GM18907 (cell line): ENCODE measurements around the gene DPH1.

Experiments
- ATAC-seq: cut with Tn5 transposase; IDR thresholded peaks from one replicate; pipeline ENCODE4 v1.9.1; 2021; ENCODE audit warnings: mild to moderate bottlenecking, moderate library complexity; ENCODE audit not compliant: unreplicated experiment

DPH1 gene

DNA sequence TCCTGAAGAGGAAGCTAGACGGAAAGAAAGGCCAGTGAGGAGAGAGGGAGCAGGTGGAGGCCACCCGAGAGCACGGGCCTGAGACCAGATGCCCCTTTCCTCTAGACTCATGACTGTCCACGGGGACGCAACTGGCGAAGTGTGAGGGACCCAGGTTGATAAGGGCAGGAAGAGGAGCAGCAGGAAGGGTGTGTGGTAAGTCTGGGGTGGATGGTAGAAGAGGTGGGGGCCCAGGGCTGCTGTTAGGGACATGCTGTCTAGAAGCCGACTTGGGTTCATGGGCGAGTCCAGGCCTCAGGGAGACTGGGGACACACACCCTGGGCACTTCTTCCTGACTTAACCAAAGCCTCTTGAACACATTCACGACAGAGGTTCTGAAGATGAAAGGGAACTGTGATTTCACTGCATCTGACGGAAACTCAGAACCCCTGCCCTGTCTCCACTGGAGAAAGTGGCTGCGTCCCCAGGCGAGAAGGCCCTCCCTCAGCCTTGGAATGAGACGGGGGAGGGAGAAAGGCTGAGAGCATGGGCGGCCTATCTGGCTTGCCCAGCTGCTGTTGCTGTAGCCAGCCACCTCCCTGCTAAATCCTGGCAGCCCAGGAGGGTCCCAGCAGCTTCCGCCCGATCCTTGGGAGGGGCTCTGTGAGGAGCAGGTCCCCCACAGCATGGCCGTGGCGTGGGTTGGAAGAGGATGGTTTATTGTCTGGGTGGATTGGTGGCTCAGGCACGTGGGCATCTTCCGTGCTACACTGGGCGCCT, 30.9 kb downstream of the DPH1 start:
- ATAC-seq, result no peak

DNA sequence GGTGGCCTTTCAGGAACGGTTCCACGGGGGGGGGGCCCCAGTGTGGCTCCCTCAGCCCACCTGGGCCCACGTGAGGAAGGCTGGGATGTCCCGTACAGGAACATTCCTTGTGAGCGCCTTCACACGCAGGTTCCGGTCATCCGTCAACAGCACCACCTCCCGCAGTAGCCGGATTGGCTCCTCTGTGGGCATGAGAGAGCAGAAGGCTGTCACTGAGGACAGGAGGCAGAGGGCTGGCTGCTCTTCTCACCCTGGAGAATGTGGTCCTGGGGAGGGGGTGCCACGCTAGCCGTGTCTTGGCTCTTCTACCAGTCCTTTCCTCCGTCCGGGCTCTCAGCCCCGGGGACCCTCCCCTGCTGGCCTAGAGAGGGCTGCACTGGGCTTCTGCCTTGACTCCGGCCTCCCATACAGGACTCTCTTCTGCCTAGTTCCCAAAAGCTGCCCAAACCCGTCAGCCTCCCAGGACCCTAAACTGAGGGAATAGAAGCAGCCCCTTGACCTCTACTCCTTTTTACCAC, 31.5 kb downstream of the DPH1 start:
- ATAC-seq, result no peak

DNA sequence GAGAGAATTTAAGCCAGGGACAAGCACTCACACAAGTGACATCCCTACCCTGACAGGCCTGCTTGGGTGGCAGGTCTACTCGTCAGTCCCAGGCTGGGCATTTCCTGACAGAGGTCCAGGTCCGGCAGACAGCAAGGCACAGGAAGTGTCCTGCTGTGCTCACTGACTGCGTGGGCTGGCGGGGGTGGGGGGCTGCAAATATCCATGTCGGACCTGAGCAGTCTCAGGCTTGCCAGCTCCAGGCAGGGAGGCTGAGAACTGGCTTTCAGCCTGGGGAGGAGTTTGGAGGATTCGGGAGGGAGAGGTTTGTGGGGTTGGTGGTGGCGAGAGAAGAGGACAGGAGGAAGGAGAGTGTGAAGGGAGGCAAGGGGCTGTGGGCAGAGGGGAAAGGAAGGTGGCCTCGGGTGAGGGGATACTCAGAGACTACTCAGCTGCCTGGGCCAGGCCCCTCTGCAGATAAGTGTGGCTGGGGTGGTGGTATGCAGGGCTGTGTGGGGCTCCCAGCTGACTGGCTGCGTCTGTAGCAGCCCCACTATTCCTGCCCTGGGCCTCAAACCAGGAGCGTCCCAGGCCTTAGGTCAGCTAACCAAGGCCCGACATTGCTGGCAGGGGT, 32.7 kb downstream of the DPH1 start:
- no peak for ATAC-seq

DNA sequence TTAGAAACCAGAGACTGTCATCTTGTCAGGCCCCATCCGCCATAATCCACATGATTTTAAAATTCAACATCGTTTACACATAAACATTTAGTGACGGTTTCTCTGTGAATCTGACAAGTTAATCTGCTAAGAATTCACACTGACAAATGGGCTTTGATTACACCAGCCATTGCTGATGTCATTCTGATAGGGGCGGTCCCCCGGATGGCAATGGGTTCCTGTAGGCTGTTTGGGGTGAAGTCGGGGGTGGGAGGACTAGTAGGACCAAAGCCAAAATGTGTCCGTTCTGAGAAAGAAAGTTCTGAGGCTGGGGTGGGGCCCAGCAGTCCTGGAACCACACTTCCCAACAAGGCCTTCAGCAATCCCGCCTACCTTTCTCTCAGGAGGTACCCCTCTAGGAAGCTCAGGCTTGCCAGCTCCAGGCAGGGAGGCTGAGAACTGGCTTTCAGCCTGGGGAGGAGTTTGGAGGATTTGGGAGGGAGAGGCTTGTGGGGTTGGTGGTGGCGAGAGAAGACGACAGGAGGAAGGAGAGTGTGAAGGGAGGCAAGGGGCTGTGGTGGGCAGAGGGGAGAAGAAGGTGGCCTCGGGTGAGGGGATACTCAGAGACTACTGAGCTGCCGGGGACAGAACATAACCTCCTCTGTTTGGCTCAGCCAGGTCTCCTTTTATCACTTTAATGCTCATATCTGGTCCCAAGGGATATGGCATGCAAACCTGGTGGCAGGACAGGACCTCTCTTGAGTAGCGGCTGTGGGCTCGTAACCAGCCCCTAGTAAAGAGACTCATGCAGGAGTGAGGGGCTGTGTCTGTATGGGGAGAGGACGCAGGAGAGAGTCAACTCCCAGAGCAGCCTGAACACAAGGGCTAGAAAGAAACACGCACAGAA, 33.6 kb downstream of the DPH1 start:
- ATAC-seq, result no peak

DNA sequence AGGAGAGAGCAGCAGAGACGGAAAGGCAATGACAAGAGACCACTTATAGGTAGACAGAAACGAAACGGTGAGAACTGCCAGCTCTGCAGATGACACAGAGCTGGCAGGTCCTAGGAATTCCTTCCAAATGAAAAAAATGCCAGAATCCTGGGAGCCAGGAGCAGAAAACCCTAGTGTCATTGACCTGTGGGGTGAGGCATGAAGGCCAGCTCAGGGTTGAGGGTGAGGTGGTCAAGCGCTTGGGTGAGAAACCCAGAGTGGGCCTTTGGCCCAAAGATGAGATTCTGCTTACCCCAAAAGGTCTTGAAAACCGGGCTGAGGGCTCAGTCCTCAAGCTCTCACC, 34.2 kb downstream of the DPH1 start:
- no peak for ATAC-seq

DNA sequence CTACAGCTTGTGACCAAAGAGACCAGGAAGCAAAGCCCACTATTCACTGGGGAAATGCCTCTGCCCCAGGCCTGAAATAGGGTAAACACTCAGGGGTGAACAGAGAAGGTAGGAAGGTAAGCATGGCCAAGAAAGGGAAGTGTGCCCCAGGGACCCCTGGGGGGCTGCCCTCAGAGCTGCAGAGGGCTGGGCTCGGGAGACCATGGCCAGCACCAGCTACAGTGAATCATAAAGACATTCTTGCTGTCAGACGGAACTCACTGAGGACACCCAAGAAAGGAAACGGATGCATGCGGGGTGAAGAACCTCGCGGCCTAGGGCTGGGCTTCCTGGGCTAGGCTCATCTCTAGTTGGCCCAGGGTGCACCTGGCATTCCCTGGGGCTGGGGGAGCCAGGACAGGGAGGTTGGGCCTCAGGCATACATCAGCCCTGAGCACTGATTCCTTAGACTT, 34.6 kb downstream of the DPH1 start:
- no peak for ATAC-seq

DNA sequence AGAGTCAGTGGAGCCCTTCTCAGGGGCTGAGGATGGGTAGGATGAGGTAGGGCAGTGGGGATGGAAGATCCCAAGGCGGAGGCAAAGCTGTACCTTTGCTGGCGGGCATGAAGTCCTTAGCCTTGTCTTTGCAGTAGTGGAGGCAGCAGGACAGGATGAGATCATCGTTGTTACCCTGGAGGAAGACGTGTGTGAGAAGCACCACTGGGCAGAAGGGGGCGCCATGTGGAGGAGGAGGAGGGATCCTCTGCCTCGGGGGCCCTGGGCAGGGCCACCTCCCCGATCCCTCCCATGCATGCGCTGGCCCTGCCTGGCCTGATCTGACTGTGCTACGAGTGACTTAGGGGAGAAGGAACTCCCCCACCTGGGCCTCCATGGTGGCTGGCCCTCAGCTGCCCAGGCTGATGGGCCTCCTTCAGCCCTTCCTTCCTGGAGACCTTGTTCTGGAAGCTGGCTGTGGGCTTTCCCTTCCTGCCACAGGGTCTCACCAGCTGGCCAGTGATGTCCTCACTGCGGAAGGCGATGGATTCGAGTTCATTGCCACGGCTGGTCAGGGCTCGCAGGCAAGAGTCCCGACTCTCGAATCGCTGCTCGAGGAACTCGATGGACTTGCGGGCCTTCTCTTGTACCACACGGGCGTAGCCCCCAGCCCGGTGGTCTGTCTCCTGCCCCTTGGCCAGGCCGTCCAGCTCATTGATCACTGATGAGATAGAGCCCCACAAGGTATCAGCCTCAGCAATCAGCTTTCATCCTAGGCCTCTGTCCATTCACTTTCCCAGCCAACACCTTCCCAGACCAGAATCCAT, 35.2 kb downstream of the DPH1 start:
- ATAC-seq, result no peak

DNA sequence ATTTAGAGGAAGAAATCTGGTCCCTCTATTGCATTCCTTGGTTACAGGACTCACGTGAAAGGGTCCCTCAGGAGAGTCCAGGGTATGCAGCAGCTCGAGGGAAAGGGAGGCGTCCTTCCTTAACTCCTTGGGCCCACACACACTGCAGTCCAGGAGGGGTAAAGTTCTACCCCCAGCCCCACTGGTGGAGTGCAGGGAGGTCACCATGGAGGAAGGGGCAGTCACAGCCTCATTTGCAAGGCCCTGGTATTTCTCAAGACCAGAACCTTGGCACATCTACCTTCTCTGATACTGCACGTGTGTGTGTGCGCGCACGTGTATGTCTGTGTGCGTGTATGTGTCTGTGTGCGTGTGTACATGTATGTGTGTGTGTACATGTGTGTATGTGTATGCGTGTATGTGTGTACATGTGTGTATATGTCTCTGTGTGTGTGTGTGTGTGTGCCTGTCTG, 36.0 kb downstream of the DPH1 start:
- no peak for ATAC-seq

DNA sequence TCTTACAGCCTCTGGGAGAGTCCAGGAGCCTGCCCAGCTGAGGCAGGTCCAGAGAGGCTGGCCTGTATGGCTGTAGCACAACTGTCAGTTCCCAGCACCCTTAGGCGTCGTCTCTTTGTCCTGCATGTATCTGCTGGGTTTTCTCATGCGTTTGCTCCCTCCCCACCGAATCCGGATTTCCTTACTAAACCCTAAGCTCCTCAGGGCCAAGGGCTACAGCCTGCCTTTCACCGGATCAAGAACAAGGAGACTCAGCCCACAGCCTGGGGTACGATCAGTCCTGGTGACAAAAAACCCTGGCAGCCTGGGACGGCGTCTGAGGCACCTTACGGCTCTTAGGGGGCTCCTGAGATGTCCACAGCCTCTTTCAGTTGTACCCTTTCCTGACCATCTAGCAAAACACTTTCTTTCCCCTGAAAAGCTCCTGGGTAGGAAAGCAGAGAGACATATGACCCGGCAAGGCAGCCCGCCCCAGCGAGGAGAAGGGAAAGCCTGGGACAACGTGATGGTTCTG, 37.2 kb downstream of the DPH1 start:
- no peak for ATAC-seq

DNA sequence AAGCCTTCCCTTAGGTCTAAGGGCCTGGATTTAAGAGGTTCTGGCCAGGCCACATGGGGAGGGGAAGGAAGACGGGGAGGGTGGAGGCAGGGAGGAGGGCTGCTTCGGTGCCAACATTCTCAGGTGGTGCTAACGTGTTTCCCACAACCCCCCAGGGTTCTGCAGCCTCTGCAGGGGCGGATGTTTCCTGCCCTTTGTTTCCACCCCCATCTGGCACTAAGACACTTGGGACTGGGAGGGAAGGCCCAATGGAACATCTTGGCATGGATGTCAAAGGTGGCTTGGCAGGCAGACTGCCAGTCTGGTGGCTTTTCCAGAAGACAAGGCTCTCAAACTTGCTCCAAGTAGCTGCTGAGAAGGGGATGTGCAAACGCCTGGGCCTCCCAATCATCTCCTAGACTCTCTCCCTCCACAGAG, 37.7 kb downstream of the DPH1 start:
- ATAC-seq, result no peak

DNA sequence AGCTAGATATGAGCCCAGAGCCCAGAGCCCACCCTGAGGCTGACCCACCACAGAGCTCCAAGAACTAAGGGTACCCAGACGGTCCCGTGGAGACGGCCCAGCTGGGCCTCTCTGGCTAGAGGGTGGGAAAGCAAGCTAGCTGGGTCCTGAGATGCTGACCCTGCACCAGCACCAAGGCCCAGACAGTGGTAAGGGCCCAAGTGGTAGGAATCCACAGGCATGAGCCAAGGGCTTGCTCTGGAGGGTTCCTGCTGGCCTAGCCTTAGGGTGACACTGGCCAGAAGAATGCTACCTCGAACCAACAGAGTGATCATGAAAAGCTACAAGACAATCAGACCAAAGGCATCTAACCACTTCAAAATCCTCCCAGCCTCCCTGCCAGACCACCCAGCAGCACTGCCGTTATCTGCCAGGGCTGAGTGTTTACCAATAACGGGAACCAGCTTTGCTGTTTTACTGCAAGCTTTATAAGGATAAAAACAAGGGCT, 38.1 kb downstream of the DPH1 start:
- no peak for ATAC-seq

DNA sequence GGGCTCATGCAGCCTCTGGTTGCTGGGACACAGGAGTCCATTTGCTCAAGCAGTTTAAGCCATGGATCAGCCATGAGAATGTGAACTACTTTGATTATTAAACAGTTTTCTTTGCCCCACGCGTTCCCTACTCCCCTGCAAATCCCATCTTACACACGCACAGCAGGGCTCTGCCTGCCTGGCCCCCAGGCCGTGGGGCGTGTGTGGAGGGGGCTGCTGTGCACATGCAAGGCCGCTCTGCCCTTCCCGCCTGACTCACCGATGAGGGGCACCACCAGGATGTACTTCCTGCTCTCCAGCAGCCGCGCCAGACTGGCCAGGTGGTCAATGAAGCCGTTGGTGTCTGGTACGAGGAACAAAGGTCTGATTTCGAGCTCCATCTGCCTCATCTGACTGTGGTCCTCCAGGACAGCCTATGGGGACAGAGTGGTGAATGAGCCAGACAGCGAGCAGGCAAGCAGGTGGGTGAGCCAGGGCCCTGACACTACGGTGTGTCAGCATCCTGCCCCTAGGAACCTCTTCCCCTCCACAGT, 38.6 kb downstream of the DPH1 start:
- ATAC-seq, result no peak

DNA sequence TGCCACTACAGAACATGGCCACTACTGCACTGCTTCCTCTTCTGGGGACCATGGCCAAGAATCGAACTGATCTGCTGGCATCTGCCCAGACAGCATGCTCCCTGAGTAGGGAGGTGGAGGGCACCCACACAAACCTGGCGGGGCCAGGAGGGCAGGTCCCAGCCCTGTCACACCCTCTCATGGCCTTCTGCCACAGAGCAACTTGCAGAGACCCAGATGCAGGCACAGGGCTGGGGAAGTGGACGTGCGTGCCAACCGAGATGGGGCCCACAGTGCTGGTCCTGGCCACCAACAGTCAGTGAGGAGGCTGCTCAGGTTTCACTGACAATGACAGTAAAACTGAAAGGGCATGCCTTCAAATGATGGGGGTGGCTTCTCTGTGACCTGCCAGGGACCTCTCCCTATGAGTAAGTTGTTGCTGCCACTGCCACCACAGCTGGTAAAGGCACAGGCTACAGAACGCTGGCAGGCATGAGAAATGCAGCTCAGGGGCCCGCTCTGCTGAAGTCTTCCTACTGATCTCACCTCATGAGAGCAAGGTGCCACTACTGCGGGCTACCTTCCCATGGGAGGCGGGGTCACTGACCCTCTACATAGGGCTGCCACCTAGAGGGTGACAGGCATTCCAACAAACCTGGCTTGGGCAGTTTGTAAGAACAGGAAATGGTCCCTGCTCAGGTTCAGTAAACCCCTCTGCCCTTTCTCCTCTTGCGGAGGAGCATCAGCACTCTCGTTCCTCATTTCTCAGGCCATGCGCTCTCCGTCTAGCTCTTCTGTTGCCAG, 40.5 kb downstream of the DPH1 start:
- peak; percentile 81 for ATAC-seq

DNA sequence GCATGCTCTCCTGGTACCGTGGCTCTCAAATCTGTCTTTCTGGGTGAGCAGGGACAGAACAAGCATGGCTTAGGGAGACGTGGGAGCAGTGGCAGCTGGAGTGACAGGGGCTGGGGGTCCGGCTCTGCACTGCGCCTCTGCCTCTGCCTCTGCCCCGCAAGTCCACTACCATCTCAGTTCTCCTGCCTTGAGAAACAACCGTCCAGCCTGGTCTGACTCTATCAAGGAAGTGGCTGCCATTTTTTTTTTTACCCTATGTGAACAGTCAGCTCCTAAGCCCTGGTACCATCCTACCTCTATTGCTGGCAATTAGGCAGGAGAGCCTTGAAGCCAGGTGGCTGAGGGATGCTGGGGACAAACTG, 41.1 kb downstream of the DPH1 start:
- no peak for ATAC-seq

DNA sequence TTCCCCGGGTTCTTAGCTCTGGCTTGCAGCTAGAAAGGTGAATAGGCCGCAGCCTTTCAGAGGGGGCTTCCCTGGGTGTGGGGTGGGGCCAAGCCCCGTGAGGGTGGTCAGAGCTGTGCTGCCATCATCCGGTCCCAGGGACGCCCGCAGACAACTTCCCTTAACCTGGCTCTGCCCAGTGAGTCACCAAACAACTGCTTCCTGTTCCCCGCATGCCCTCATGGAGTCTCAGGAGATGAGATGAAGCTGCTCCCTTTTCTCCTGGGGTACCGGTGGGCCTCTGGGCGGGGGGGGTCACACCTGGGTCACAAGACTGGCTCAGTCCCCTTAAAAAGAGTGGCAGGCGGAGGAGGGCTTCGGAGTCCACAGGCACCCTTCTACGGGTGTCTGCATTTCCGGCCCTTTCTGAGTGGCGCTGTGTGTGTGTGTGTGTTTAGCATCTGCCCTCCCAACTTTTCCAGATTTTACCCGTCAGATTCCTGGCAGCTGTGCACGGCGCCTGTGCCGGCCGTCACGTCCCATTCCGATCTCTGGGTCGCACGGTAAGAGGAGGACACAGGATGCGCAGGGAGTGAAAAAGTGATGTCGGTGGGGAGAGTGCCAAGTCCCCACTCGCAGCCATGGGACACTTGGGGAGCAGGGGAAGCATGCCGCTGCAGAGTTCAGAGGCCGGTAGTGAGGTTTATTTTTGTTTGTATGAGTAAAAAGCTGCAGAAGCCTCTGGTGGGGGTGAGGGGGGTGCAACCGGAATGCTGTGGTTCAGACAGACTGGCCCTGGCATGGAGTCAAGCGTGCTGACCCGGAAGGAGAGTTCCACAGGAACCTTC, 41.7 kb downstream of the DPH1 start:
- no peak for ATAC-seq

DNA sequence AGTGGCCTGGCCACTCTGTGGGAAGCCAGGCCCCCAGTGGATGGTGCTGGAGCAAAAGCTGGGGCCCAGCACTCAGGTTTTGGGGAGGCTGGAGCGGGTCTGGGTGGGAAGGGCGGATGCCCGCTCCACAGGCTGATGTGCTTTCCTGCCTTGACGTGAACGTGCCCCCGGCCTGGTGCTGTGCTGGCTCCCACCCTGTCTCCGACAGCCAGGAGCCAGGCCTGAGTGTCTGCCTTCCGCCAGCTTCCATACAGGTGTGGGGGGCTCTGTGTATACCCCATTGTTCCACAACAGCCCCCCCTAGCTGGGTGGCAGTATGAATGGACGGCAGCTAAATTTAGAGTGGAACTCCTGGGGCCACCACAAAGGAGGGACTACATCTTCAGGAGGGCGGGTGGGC, 45.0 kb downstream of the DPH1 start:
- ATAC-seq, result no peak

DNA sequence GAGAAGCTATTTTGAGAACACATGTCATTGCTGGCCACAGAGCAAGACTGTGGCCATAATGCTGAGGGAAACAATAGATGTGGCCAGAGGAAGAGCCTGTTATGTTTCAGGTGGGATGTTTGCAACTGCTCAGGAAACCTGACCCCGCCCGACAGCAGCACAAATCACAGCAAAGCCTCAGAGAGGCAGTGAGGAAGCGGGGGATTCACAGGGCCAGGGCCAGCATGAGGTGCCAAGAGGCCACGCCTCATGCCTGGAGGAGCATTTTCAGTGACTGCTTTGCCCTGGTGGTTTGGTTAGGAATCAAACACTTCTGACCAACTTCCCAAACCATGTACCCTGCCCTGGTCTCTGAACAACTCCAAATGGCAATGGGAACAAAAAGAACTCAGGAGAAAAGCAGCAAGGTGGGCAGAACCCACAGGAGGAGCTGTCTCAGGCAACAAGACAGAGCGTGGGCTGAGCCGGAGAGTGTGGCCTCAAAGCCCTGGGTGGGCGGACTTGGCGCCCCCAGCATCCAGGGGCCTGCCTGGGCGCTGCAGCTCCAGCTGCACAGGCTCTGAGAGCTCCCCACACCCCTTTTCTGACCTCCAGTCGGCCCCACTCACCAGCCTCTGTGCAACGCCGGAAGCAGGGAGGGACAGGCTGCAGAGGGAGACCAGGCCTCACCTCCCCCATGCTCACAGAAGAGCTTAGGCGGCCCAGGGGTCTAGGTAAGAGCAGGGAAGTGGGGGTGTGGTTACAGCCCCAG, 45.6 kb downstream of the DPH1 start:
- ATAC-seq, result no peak
